HG03521 (cell line): ENCODE measurements around the gene B3GAT1.

Experiments used
- ATAC-seq: cut with Tn5 transposase; IDR thresholded peaks from one replicate; pipeline ENCODE4 v1.9.1; 2021; ENCODE audit warnings: mild to moderate bottlenecking, moderate library complexity; ENCODE audit not compliant: unreplicated experiment

The B3GAT1 gene

GRCh38 chr11:134392953-134393615 lies 19.0 kb downstream of the B3GAT1 start:
- no peak for ATAC-seq

GRCh38 chr11:134391656-134392055 lies 20.4 kb downstream of the B3GAT1 start:
- ATAC-seq = no peak

- no peak for ATAC-seq
These were observed 21.1 kb downstream of the B3GAT1 start for GRCh38 chr11:134390706-134391569.

- ATAC-seq = no peak
These were observed 22.4 kb downstream of the B3GAT1 start for GRCh38 chr11:134389464-134390180.

GRCh38 chr11:134388590-134388989 lies 23.5 kb downstream of the B3GAT1 start:
- no peak for ATAC-seq

- no peak for ATAC-seq
These were observed 24.5 kb downstream of the B3GAT1 start for GRCh38 chr11:134387501-134387900.

- no peak for ATAC-seq
These were observed 25.1 kb downstream of the B3GAT1 start for GRCh38 chr11:134386945-134387344.

- no peak for ATAC-seq
These were observed 26.1 kb downstream of the B3GAT1 start for GRCh38 chr11:134385774-134386565.

- no peak for ATAC-seq
These were observed 26.9 kb downstream of the B3GAT1 start for GRCh38 chr11:134385171-134385570.

GRCh38 chr11:134384406-134384805 lies 27.6 kb downstream of the B3GAT1 start:
- no peak for ATAC-seq

- ATAC-seq = no peak
These were observed 28.3 kb downstream of the B3GAT1 start for GRCh38 chr11:134383576-134384221.

GRCh38 chr11:134382830-134383229 lies 29.2 kb downstream of the B3GAT1 start:
- no peak for ATAC-seq

- ATAC-seq = no peak
These were observed 29.8 kb downstream of the B3GAT1 start for GRCh38 chr11:134382257-134382656.

- ATAC-seq = no peak
These were observed 31.3 kb downstream of the B3GAT1 start for GRCh38 chr11:134380785-134381184.

- ATAC-seq = no peak
These were observed 31.8 kb downstream of the B3GAT1 start for GRCh38 chr11:134380229-134380628.

GRCh38 chr11:134379241-134379640 lies 32.8 kb downstream of the B3GAT1 start:
- ATAC-seq = no peak

GRCh38 chr11:134377876-134378275 lies 34.2 kb downstream of the B3GAT1 start:
- ATAC-seq = no peak

- no peak for ATAC-seq
These were observed 35.7 kb downstream of the B3GAT1 start for GRCh38 chr11:134376150-134376921.

- no peak for ATAC-seq
These were observed 37.0 kb downstream of the B3GAT1 start for GRCh38 chr11:134374891-134375550.
